Astrocyte (in vitro differentiated cells and primary cell): ENCODE measurements around the gene PEAR1. TPM values are rescaled to one million over a fixed set of nuclear protein-coding genes. Genes with fewer than 3 reads are reported as not detected.

Experiments used
- DNase-seq: peaks from one replicate; pipeline ENCODE4 v3.0.0-alpha.2; 2010; ENCODE audit warnings: low read depth
- FAIRE-seq: peaks from 2 replicates; lab custom pipeline; 2011; peaks lifted over from hg19 to GRCh38; lab: Jason Lieb, UNC
- H2AFZ ChIP-seq: 2 replicates; pipeline ENCODE4 v1.6.0; 2012; ENCODE audit warnings: low read depth, low read length, inconsistent platforms
- H3K27ac ChIP-seq: 2 replicates; pipeline ENCODE4 v1.5.1; 2011; ENCODE audit warnings: low read depth, low read length, inconsistent platforms
- H3K27me3 ChIP-seq: 2 replicates; pipeline ENCODE4 v1.6.0; 2011; ENCODE audit warnings: low read length, inconsistent platforms; ENCODE audit not compliant: insufficient read depth
- H3K36me3 ChIP-seq: 2 replicates; pipeline ENCODE4 v1.5.1; 2011; ENCODE audit warnings: low read length, inconsistent platforms; ENCODE audit not compliant: insufficient read depth
- H3K4me1 ChIP-seq: 2 replicates; pipeline ENCODE4 v1.5.1; 2011; ENCODE audit warnings: low read length, inconsistent platforms; ENCODE audit not compliant: insufficient read depth
- H3K4me2 ChIP-seq: 2 replicates; pipeline ENCODE4 v1.6.0; 2012; ENCODE audit warnings: low read length, inconsistent platforms
- H3K4me3 ChIP-seq: 2 replicates; pipeline ENCODE4 v1.5.1; 2011; ENCODE audit warnings: low read depth, mild to moderate bottlenecking, low read length, inconsistent platforms; ENCODE audit not compliant: insufficient read depth
- H3K79me2 ChIP-seq: 2 replicates; pipeline ENCODE4 v1.6.0; 2012; ENCODE audit warnings: mild to moderate bottlenecking, low read length, inconsistent platforms; ENCODE audit not compliant: insufficient read depth
- H3K9ac ChIP-seq: 2 replicates; pipeline ENCODE4 v1.6.0; 2012; ENCODE audit warnings: mild to moderate bottlenecking, low read length, inconsistent platforms
- H3K9me3 ChIP-seq: 2 replicates; pipeline ENCODE4 v1.5.1; 2012; ENCODE audit warnings: low read depth, mild to moderate bottlenecking, low read length, inconsistent platforms; ENCODE audit not compliant: insufficient read depth
- H4K20me1 ChIP-seq: 2 replicates; pipeline ENCODE4 v1.6.0; 2012; ENCODE audit warnings: low read length, inconsistent platforms; ENCODE audit not compliant: insufficient read depth
- H3K27ac Mint-ChIP-seq: one replicate; pipeline ENCODE4 v1.8.0; 2021; ENCODE audit warnings: mild to moderate bottlenecking, mixed read lengths; ENCODE audit not compliant: unreplicated experiment
- H3K27me3 Mint-ChIP-seq: one replicate; pipeline ENCODE4 v1.8.0; 2021; ENCODE audit warnings: low read depth, mixed read lengths; ENCODE audit not compliant: unreplicated experiment
- H3K36me3 Mint-ChIP-seq: one replicate; pipeline ENCODE4 v1.8.0; 2021; ENCODE audit warnings: low read depth, mixed read lengths; ENCODE audit not compliant: unreplicated experiment
- H3K4me1 Mint-ChIP-seq: one replicate; pipeline ENCODE4 v1.8.0; 2021; ENCODE audit warnings: low read depth, mixed read lengths; ENCODE audit not compliant: unreplicated experiment
- H3K4me3 Mint-ChIP-seq: one replicate; pipeline ENCODE4 v1.8.0; 2021; ENCODE audit warnings: mild to moderate bottlenecking, moderate library complexity, mixed read lengths; ENCODE audit not compliant: unreplicated experiment
- H3K9me3 Mint-ChIP-seq: one replicate; pipeline ENCODE4 v1.8.0; 2021; ENCODE audit warnings: mild to moderate bottlenecking, mixed read lengths; ENCODE audit not compliant: unreplicated experiment
- CTCF ChIP-seq: IDR thresholded peaks from 2 replicates; pipeline ENCODE4 v1.5.1; 2011; ENCODE audit warnings: low read depth, mild to moderate bottlenecking, inconsistent platforms, low read length, moderate library complexity; ENCODE audit not compliant: insufficient read depth
- EZH2 ChIP-seq: IDR thresholded peaks from 2 replicates; pipeline ENCODE4 v1.6.1; 2012; ENCODE audit warnings: mild to moderate bottlenecking, low read length, inconsistent platforms; ENCODE audit not compliant: insufficient read depth
- total RNA-seq: library from RNA; stranded (reverse); gene quantifications from 2 replicates; pipeline ENCODE4 v1.2.1, GENCODE V29; 2021

Gene PEAR1
- total RNA-seq, 1 donor from 2014 or later: 17.3 TPM

- Histone ChIP-seq H3K4me2 (peak overlapping the region; percentile 82), H3K4me1 (peaks cover 60% of the 10 kb centered on the region), H3K27ac (peak overlapping the region; percentile 74), H3K36me3 (no peaks in the 10 kb centered on the region), H2AFZ (peak overlapping the region; percentile 38), H3K9ac (peak overlapping the region; percentile 76), H4K20me1 (no peaks in the 10 kb centered on the region), H3K9me3 (no peaks in the 10 kb centered on the region), H3K79me2 (peaks cover 30% of the 10 kb centered on the region), H3K27me3 (no peaks in the 10 kb centered on the region), H3K4me3 (peak overlapping the region; percentile 63)
- peaks cover 26% of the 10 kb centered on the region for H3K27me3 Mint-ChIP-seq
- TF ChIP-seq EZH2 (no peak), CTCF (no peak)
- peak overlapping the region; percentile 68 for H3K4me3 Mint-ChIP-seq
- H3K27ac Mint-ChIP-seq: no peak overlapping the region
- FAIRE-seq (no peak), DNase-seq (no peak)
- H3K9me3 Mint-ChIP-seq: peaks cover 3% of the 10 kb centered on the region
- H3K36me3 Mint-ChIP-seq: peaks cover 2% of the 10 kb centered on the region
- peaks cover 41% of the 10 kb centered on the region for H3K4me1 Mint-ChIP-seq
These were observed 483 bp downstream of the PEAR1 start for GRCh38 chr1:156894001-156894400.

DNA sequence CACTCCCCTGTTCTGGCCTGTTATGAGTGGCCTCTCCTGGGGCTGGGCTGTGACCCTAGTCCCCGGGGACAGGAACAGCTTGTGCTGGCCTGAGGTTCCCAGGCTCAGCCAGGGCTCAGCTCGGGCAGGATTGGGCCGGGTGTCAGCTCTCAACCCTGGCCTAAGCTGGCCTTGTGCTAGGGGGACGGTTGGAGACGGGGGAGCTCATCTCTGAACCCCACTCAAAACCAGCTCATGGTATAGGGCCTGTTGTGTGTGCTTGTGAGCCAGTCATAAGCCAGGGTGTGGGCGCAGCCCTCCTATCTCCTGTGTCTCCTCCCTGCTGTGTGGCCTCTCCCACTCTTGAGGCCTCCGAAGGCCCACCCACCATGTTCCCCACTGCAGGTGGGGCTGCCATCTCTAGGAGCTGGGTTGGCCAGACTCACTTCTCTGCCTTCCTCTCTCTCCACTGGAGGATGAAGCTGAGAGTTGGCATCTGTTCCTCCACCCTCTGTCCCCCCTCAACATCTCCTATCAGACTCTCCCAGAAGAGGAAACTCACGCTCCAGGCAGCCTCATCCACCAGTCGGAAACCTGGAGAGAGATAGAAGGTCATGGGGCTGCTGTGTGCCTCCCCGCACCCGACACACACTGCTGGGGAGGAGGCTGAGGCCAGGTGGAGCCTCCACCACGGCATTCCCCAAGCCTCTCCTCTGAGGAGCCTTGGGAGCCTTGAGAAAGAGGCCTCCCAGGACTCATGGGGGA lies 1.4 kb downstream of the PEAR1 start:
- FAIRE-seq (no peak), DNase-seq (no peak)
- peak overlapping the region; percentile 98 for H3K27ac Mint-ChIP-seq
- no peaks in the 10 kb centered on the region for H3K27me3 ChIP-seq
- no peaks in the 10 kb centered on the region for H3K9me3 ChIP-seq
- peaks cover 39% of the 10 kb centered on the region for H3K79me2 ChIP-seq
- H3K27me3 Mint-ChIP-seq: peaks cover 20% of the 10 kb centered on the region
- peaks cover 43% of the 10 kb centered on the region for H3K4me1 Mint-ChIP-seq
- peaks cover 3% of the 10 kb centered on the region for H3K9me3 Mint-ChIP-seq
- no peak overlapping the region for H2AFZ ChIP-seq
- H3K9ac ChIP-seq: peak overlapping the region; percentile 76
- H4K20me1 ChIP-seq: no peaks in the 10 kb centered on the region
- H3K36me3 ChIP-seq: no peaks in the 10 kb centered on the region
- peak overlapping the region; percentile 30 for H3K4me3 Mint-ChIP-seq
- peak overlapping the region; percentile 63 for H3K4me3 ChIP-seq
- H3K36me3 Mint-ChIP-seq: peaks cover 2% of the 10 kb centered on the region
- TF ChIP-seq CTCF (no peak), EZH2 (no peak)
- peak overlapping the region; percentile 82 for H3K4me2 ChIP-seq
- peaks cover 69% of the 10 kb centered on the region for H3K4me1 ChIP-seq
- peak overlapping the region; percentile 74 for H3K27ac ChIP-seq

GRCh38 chr1:156895455-156895812 lies 1.9 kb downstream of the PEAR1 start:
- H3K36me3 ChIP-seq: no peaks in the 10 kb centered on the region
- peaks cover 17% of the 10 kb centered on the region for H3K27me3 Mint-ChIP-seq
- no peak for TF ChIP-seq CTCF
- no peak for TF ChIP-seq EZH2
- H3K9me3 Mint-ChIP-seq: peaks cover 3% of the 10 kb centered on the region
- peaks cover 73% of the 10 kb centered on the region for H3K4me1 ChIP-seq
- peaks cover 2% of the 10 kb centered on the region for H3K36me3 Mint-ChIP-seq
- H3K4me1 Mint-ChIP-seq: peaks cover 47% of the 10 kb centered on the region
- H3K79me2 ChIP-seq: peaks cover 45% of the 10 kb centered on the region
- H3K27me3 ChIP-seq: no peaks in the 10 kb centered on the region
- FAIRE-seq: no peak
- H3K4me3 Mint-ChIP-seq: peak overlapping the region; percentile 36
- no peak for DNase-seq
- H3K4me2 ChIP-seq: peak overlapping the region; percentile 82
- no peaks in the 10 kb centered on the region for H3K9me3 ChIP-seq
- H4K20me1 ChIP-seq: no peaks in the 10 kb centered on the region
- peak overlapping the region; percentile 2 for H3K4me3 ChIP-seq
- peak overlapping the region; percentile 76 for H3K9ac ChIP-seq
- H3K27ac Mint-ChIP-seq: peak overlapping the region; percentile 98
- H2AFZ ChIP-seq: no peak overlapping the region
- peak overlapping the region; percentile 74 for H3K27ac ChIP-seq
